HG03039 (cell line): Measurements from ENCODE around the gene CARD10.

ENCODE experiments used
- ATAC-seq: cut with Tn5 transposase; IDR thresholded peaks from one replicate; pipeline ENCODE4 v1.9.1; 2021; ENCODE audit warnings: mild to moderate bottlenecking, moderate library complexity; ENCODE audit not compliant: unreplicated experiment

CARD10 gene

GRCh38 chr22:37519268-37520195 is at the start of gene CARD10:
TSS of gene CARD10 (minus strand) at chr22:37519415. CDS start at chr22:37519200, 215 bp downstream.
- no peak for ATAC-seq

- ATAC-seq = no peak
Observed at GRCh38 chr22:37568448-37569008, 49.3 kb upstream of the CARD10 start.

- no peak for ATAC-seq
Observed at GRCh38 chr22:37568012-37568411, 48.8 kb upstream of the CARD10 start.

- no peak for ATAC-seq
Observed at GRCh38 chr22:37566903-37567798, 47.9 kb upstream of the CARD10 start.

GRCh38 chr22:37566329-37566837 is 47.2 kb upstream of the CARD10 start:
- no peak for ATAC-seq

GRCh38 chr22:37565830-37566229 is 46.6 kb upstream of the CARD10 start:
- no peak for ATAC-seq

GRCh38 chr22:37564111-37564711 is 45.0 kb upstream of the CARD10 start:
- ATAC-seq = no peak

- no peak for ATAC-seq
Observed at GRCh38 chr22:37563153-37564081, 44.2 kb upstream of the CARD10 start.

GRCh38 chr22:37562049-37562875 is 43.0 kb upstream of the CARD10 start:
- no peak for ATAC-seq

- ATAC-seq = no peak
Observed at GRCh38 chr22:37561212-37562048, 42.2 kb upstream of the CARD10 start.

- ATAC-seq = no peak
Observed at GRCh38 chr22:37560608-37561211, 41.5 kb upstream of the CARD10 start.

- no peak for ATAC-seq
Observed at GRCh38 chr22:37559901-37560607, 40.8 kb upstream of the CARD10 start, which contains the start of gene CDC42EP1. TSS of gene CDC42EP1 (plus strand) at chr22:37560480. CDS start at chr22:37566350, 5,870 bp downstream.

GRCh38 chr22:37559521-37559900 is 40.3 kb upstream of the CARD10 start:
- no peak for ATAC-seq

- ATAC-seq = no peak
Observed at GRCh38 chr22:37558815-37559214, 39.6 kb upstream of the CARD10 start.

GRCh38 chr22:37557321-37558001 is 38.2 kb upstream of the CARD10 start:
- no peak for ATAC-seq

GRCh38 chr22:37556710-37557109 is 37.5 kb upstream of the CARD10 start:
- ATAC-seq = no peak
